Stomach (tissue), 4 donors: ENCODE data around the gene EN2.

ENCODE experiments used
- CTCF ChIP-seq, 7 experiments: fragments of 450-650 bp in 4 of 7; fragments of 200-600 bp in 3 of 7; sonication (generic) in 3 of 7; IDR thresholded peaks; one replicate each; pipeline ENCODE4 v1.5.1; 2016 to 2019; ENCODE audit warnings: antibody characterized with exemption in 7 of 7, control low read depth in 2 of 7, mild to moderate bottlenecking in 1 of 7
- POLR2A ChIP-seq, 4 donors: fragments of 450-650 bp; IDR thresholded peaks; one replicate each; pipeline ENCODE4 v1.6.1; 2016; ENCODE audit warnings: antibody characterized with exemption in 4 of 4, control low read depth in 2 of 4, mild to moderate bottlenecking in 1 of 4, moderate library complexity in 1 of 4
- POLR2AphosphoS5 ChIP-seq, 3 donors: sonication (generic); formaldehyde crosslinking; IDR thresholded peaks; one replicate each; pipeline ENCODE4 v1.6.1; 2016; ENCODE audit warnings: antibody characterized with exemption in 3 of 3

GRCh38 chr7:155430606-155431005, 27.3 kb upstream of the EN2 start:
- TF ChIP-seq POLR2A (IDR thresholded peaks at IDR 0.05) (no peak), POLR2AphosphoS5 (IDR thresholded peaks at IDR 0.05) (no peak), CTCF (IDR thresholded peaks at IDR 0.05) (no peak)
